SIG-M5 (cell line): ENCODE results near the gene LEMD3.

Source experiments
- DNase-seq: peaks from one replicate; lab custom pipeline; 2025; lab: John Stamatoyannopoulos, UW

Gene LEMD3

GRCh38 chr12:65208964-65209654, 39.7 kb downstream of the LEMD3 start:
- no peak for DNase-seq

- DNase-seq: no peak
Observed at GRCh38 chr12:65209655-65210043, 40.3 kb downstream of the LEMD3 start.

GRCh38 chr12:65217086-65217485, 47.7 kb downstream of the LEMD3 start:
- no peak for DNase-seq

GRCh38 chr12:65220761-65221160, 51.4 kb downstream of the LEMD3 start:
- DNase-seq: no peak

- DNase-seq: no peak
Observed at GRCh38 chr12:65229441-65229840, 60.1 kb downstream of the LEMD3 start.

GRCh38 chr12:65232476-65233077, 63.2 kb downstream of the LEMD3 start:
- DNase-seq: no peak

GRCh38 chr12:65237153-65237552, 67.8 kb downstream of the LEMD3 start:
- DNase-seq: no peak

- DNase-seq: no peak
Observed at GRCh38 chr12:65238609-65239008, 69.2 kb downstream of the LEMD3 start.

GRCh38 chr12:65248656-65249633, 79.6 kb downstream of the LEMD3 start:
- DNase-seq: no peak

GRCh38 chr12:65252515-65252914, 83.1 kb downstream of the LEMD3 start:
- no peak for DNase-seq

GRCh38 chr12:65257986-65258385, 88.6 kb downstream of the LEMD3 start:
- no peak for DNase-seq

GRCh38 chr12:65259501-65259900, 90.1 kb downstream of the LEMD3 start:
- DNase-seq: no peak

- DNase-seq: no peak
Observed at GRCh38 chr12:65263777-65264176, 94.4 kb downstream of the LEMD3 start.

- no peak for DNase-seq
Observed at GRCh38 chr12:65266408-65266807, 97.0 kb downstream of the LEMD3 start.

- no peak for DNase-seq
Observed at GRCh38 chr12:65269603-65270002, 100.2 kb downstream of the LEMD3 start.

GRCh38 chr12:65274602-65275272, 105.4 kb downstream of the LEMD3 start:
- no peak for DNase-seq

- no peak for DNase-seq
Observed at GRCh38 chr12:65275627-65276026, 106.2 kb downstream of the LEMD3 start.

GRCh38 chr12:65276916-65277530, 107.6 kb downstream of the LEMD3 start:
- DNase-seq: no peak

- DNase-seq: no peak
Observed at GRCh38 chr12:65277994-65278575, 108.7 kb downstream of the LEMD3 start.

GRCh38 chr12:65278576-65279368, 109.4 kb downstream of the LEMD3 start, which contains the start of gene MSRB3:
Gene MSRB3 (plus strand): TSS chr12:65278683. CDS start chr12:65308580, 29,897 bp downstream.
- no peak for DNase-seq
